ENCODE results near the gene HAPLN1. TPM values are rescaled to one million over a fixed set of nuclear protein-coding genes. Genes with fewer than 3 reads are reported as not detected.
A peak's percentile ranks its signal among the peaks of the same experiment; 100 is the strongest.

The HAPLN1 gene
- polyA plus RNA-seq, 1 of the 3 experiments (the other 2 are of a cell fraction) = 0.30 TPM

DNA sequence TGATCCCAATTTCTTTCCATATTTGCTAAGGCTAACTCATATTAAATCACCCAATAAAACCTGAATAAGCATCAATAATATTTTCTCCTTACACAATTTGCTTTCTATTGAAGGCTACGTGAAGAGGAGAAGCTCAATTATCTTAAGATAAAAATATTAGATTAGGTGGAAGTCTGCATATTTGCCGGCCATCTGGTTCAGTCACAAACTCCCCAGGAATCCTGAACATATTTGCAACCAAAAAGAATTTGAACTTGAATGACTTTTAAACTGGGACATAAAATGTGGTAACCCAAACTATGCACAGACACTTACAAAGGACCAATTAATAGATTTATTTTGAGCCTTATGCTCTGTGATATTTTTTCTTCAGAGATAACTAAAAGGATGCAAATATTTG lies 92.3 kb downstream of the HAPLN1 start:
- CTCF ChIA-PET = interaction anchor here (0.8 kb wide), 1 partner anchor 22 kb away, joined by 3 read pairs; no protein-coding TSS in a partner anchor
- POLR2A ChIA-PET = no interaction called here
- no peak overlapping the region for H2AFZ ChIP-seq (ENCODE audit: low read depth)

DNA sequence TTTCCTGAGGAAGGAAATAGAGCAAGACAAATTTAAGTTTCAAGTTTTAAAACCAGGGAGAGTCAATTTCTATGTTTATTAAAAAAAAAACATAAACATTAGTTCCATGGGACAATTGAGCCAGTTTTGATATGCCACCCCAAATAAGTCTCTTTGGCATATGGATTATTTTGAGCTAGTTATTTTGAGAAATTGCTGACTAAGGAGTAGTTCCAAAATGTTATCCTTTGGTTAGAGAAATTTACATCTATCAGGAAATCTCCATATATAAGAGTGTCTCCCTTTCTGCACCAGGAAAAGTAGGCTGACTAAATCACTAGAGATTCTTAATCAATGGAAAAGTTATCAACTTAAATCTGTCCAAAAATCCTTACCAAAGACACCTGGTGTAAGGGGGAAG lies 105.8 kb downstream of the HAPLN1 start:
- no peaks in the 10 kb centered on the region for H3K36me3 ChIP-seq (replicated peaks in 1 of 2; ENCODE audit: control insufficient read depth in 1 of 2, insufficient read depth in 2 of 2, low read length in 1 of 2)
- ChIA-PET POLR2A (no interaction called here), CTCF (no interaction called here)
- no peak overlapping the region for H3K4me3 ChIP-seq (ENCODE audit: low read depth in 2 of 2, low read length in 1 of 2)
- H3K27me3 ChIP-seq (ENCODE audit: insufficient read depth) = no peaks in the 10 kb centered on the region
- H3K79me2 ChIP-seq (ENCODE audit: insufficient read depth) = no peaks in the 10 kb centered on the region
- H3K27ac ChIP-seq (ENCODE audit: low read depth in 2 of 2, low read length in 1 of 2) = no peak overlapping the region
- no peaks in the 10 kb centered on the region for H3K9me3 ChIP-seq
- no peak overlapping the region for H2AFZ ChIP-seq (ENCODE audit: low read depth)
- no peaks in the 10 kb centered on the region for H3F3A ChIP-seq (replicated peaks; ENCODE audit: insufficient read depth)
- no peak overlapping the region for H3K9ac ChIP-seq
- no peaks in the 10 kb centered on the region for H3K9me2 ChIP-seq
- no peaks in the 10 kb centered on the region for H4K20me1 ChIP-seq (ENCODE audit: insufficient read depth)
- DNase-seq = no peak
- peaks cover 0 to 2% of the 10 kb centered on the region in 2 experiments; a peak in 2 of 4 replicates for H3K4me1 ChIP-seq (ENCODE audit: control insufficient read depth in 1 of 2, insufficient read depth in 2 of 2, low read depth in 1 of 2, low read length in 1 of 2)
- H3K4me2 ChIP-seq = no peak overlapping the region
- TF ChIP-seq RCOR1 (IDR thresholded peaks at IDR 0.05; ENCODE audit: low read length) (no peak), EP300 (IDR thresholded peaks at IDR 0.05; ENCODE audit: borderline replicate concordance in 1 of 2, low read depth in 1 of 2, low read length in 1 of 2) (no peak), YY1 (IDR thresholded peaks at IDR 0.05; ENCODE audit: low read depth) (no peak), RXRA (IDR thresholded peaks at IDR 0.05; ENCODE audit: borderline replicate concordance, low read depth) (no peak), FOXJ3 (CRISPR knock-in tag; IDR thresholded peaks at IDR 0.05) (no peak), TAF1 (IDR thresholded peaks at IDR 0.05; ENCODE audit: borderline replicate concordance, low read depth, low read length) (no peak), TCF12 (IDR thresholded peaks at IDR 0.05) (no peak), SMC3 (IDR thresholded peaks at IDR 0.05; ENCODE audit: low read depth, low read length) (no peak), EZH2phosphoT487 (IDR thresholded peaks at IDR 0.05; ENCODE audit: borderline replicate concordance, low read depth) (no peak), GATA2 (CRISPR knock-in tag; IDR thresholded peaks at IDR 0.05) (no peak), SIN3A (IDR thresholded peaks at IDR 0.05; ENCODE audit: borderline replicate concordance, low read depth, low read length) (no peak)
- TF ChIP-seq, protein P1, sequence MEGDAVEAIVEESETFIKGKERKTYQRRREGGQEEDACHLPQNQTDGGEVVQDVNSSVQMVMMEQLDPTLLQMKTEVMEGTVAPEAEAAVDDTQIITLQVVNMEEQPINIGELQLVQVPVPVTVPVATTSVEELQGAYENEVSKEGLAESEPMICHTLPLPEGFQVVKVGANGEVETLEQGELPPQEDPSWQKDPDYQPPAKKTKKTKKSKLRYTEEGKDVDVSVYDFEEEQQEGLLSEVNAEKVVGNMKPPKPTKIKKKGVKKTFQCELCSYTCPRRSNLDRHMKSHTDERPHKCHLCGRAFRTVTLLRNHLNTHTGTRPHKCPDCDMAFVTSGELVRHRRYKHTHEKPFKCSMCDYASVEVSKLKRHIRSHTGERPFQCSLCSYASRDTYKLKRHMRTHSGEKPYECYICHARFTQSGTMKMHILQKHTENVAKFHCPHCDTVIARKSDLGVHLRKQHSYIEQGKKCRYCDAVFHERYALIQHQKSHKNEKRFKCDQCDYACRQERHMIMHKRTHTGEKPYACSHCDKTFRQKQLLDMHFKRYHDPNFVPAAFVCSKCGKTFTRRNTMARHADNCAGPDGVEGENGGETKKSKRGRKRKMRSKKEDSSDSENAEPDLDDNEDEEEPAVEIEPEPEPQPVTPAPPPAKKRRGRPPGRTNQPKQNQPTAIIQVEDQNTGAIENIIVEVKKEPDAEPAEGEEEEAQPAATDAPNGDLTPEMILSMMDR (IDR thresholded peaks at IDR 0.05) = no peak
- TF ChIP-seq, protein P2, sequence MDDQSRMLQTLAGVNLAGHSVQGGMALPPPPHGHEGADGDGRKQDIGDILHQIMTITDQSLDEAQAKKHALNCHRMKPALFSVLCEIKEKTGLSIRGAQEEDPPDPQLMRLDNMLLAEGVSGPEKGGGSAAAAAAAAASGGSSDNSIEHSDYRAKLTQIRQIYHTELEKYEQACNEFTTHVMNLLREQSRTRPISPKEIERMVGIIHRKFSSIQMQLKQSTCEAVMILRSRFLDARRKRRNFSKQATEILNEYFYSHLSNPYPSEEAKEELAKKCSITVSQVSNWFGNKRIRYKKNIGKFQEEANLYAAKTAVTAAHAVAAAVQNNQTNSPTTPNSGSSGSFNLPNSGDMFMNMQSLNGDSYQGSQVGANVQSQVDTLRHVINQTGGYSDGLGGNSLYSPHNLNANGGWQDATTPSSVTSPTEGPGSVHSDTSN (IDR thresholded peaks at IDR 0.05) = no peak
- TF ChIP-seq, protein P3, sequence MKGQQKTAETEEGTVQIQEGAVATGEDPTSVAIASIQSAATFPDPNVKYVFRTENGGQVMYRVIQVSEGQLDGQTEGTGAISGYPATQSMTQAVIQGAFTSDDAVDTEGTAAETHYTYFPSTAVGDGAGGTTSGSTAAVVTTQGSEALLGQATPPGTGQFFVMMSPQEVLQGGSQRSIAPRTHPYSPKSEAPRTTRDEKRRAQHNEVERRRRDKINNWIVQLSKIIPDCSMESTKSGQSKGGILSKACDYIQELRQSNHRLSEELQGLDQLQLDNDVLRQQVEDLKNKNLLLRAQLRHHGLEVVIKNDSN (IDR thresholded peaks at IDR 0.05; ENCODE audit: borderline replicate concordance, low read depth) = no peak

More for the DNA sequence above, 92.3 kb downstream of the HAPLN1 start:
- Histone ChIP-seq H3K4me3 (ENCODE audit: low read depth in 2 of 2, low read length in 1 of 2) (no peak overlapping the region), H3K27ac (ENCODE audit: low read depth in 2 of 2, low read length in 1 of 2) (peak overlapping the region in 1 of 2 experiments; percentile 75; a peak in 1 of 4 replicates), H3K4me2 (no peak overlapping the region), H3K36me3 (replicated peaks in 1 of 2; ENCODE audit: control insufficient read depth in 1 of 2, insufficient read depth in 2 of 2, low read length in 1 of 2) (no peaks in the 10 kb centered on the region), H3K9ac (no peak overlapping the region), H3K27me3 (ENCODE audit: insufficient read depth) (peaks cover 6% of the 10 kb centered on the region; the same call in 1 of the 2 replicates), H3K79me2 (ENCODE audit: insufficient read depth) (no peaks in the 10 kb centered on the region), H3K9me2 (no peaks in the 10 kb centered on the region), H4K20me1 (ENCODE audit: insufficient read depth) (no peaks in the 10 kb centered on the region), H3F3A (replicated peaks; ENCODE audit: insufficient read depth) (no peaks in the 10 kb centered on the region), H3K4me1 (ENCODE audit: control insufficient read depth in 1 of 2, insufficient read depth in 2 of 2, low read depth in 1 of 2, low read length in 1 of 2) (no peaks in the 10 kb centered on the region; a peak in 1 of 4 replicates), H3K9me3 (no peaks in the 10 kb centered on the region)
- no peak for DNase-seq
- 23% methylated on average over 2 of the region's 2 CpGs for WGBS (ENCODE audit: low lambda C conversion rate)
- TF ChIP-seq FOSL2 (IDR thresholded peaks at IDR 0.05; ENCODE audit: borderline replicate concordance, low read depth) (no peak), POLR2AphosphoS5 (IDR thresholded peaks at IDR 0.05; ENCODE audit: low read depth, low read length) (no peak), YY1 (IDR thresholded peaks at IDR 0.05; ENCODE audit: low read depth) (no peak), MEF2A (IDR thresholded peaks at IDR 0.05; ENCODE audit: borderline replicate concordance, low read depth) (no peak), ELF1 (IDR thresholded peaks at IDR 0.05) (no peak), NRF1 (IDR thresholded peaks at IDR 0.05; ENCODE audit: low read depth, low read length) (no peak), RXRA (IDR thresholded peaks at IDR 0.05; ENCODE audit: borderline replicate concordance, low read depth) (no peak), FOXM1 (IDR thresholded peaks at IDR 0.05; ENCODE audit: low read depth) (no peak), JUND (IDR thresholded peaks at IDR 0.05) (no peak), MXI1 (IDR thresholded peaks at IDR 0.05; ENCODE audit: low read depth, low read length) (no peak)
- TF ChIP-seq, protein P4, sequence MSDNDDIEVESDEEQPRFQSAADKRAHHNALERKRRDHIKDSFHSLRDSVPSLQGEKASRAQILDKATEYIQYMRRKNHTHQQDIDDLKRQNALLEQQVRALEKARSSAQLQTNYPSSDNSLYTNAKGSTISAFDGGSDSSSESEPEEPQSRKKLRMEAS (IDR thresholded peaks at IDR 0.05; ENCODE audit: low read depth) = no peak
- TF ChIP-seq, protein P5, sequence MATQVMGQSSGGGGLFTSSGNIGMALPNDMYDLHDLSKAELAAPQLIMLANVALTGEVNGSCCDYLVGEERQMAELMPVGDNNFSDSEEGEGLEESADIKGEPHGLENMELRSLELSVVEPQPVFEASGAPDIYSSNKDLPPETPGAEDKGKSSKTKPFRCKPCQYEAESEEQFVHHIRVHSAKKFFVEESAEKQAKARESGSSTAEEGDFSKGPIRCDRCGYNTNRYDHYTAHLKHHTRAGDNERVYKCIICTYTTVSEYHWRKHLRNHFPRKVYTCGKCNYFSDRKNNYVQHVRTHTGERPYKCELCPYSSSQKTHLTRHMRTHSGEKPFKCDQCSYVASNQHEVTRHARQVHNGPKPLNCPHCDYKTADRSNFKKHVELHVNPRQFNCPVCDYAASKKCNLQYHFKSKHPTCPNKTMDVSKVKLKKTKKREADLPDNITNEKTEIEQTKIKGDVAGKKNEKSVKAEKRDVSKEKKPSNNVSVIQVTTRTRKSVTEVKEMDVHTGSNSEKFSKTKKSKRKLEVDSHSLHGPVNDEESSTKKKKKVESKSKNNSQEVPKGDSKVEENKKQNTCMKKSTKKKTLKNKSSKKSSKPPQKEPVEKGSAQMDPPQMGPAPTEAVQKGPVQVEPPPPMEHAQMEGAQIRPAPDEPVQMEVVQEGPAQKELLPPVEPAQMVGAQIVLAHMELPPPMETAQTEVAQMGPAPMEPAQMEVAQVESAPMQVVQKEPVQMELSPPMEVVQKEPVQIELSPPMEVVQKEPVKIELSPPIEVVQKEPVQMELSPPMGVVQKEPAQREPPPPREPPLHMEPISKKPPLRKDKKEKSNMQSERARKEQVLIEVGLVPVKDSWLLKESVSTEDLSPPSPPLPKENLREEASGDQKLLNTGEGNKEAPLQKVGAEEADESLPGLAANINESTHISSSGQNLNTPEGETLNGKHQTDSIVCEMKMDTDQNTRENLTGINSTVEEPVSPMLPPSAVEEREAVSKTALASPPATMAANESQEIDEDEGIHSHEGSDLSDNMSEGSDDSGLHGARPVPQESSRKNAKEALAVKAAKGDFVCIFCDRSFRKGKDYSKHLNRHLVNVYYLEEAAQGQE (IDR thresholded peaks at IDR 0.05; ENCODE audit: low read depth, low read length) = no peak

All from SK-N-SH (cell line).